Astrocyte of the cerebellum (primary cell): ENCODE data around the gene SCRN2.

Experiments used
- DNase-seq: peaks from one replicate; pipeline ENCODE4 v3.0.0-alpha.2; 2011; ENCODE audit warnings: low read depth
- H3K4me3 ChIP-seq: 2 replicates; pipeline ENCODE4 v1.5.1; 2011; ENCODE audit warnings: mild to moderate bottlenecking, low read depth, low read length, moderate library complexity
- CTCF ChIP-seq: IDR thresholded peaks from 2 replicates; pipeline ENCODE4 v1.5.1; 2012; ENCODE audit warnings: low read length, low read depth, moderate library complexity, mild to moderate bottlenecking; ENCODE audit errors: missing control alignments
- in situ Hi-C: cut with HindIII; loops from 2 replicates; pipeline ENCODE4 v1.10.0; 2017; ENCODE audit warnings: low sequenced_read_pairs

The SCRN2 gene

GRCh38 chr17:47864791-47865216 lies 23.7 kb upstream of the SCRN2 start:
- no peak for TF ChIP-seq CTCF
- in situ Hi-C loops: no loop called here
- no peak for DNase-seq
- no peak overlapping the region for H3K4me3 ChIP-seq

GRCh38 chr17:47862621-47863440 lies 21.8 kb upstream of the SCRN2 start:
- in situ Hi-C loops: no loop called here
- DNase-seq: no peak
- H3K4me3 ChIP-seq: no peak overlapping the region
- TF ChIP-seq CTCF: no peak

GRCh38 chr17:47860386-47860785 lies 19.3 kb upstream of the SCRN2 start:
- in situ Hi-C loops: no loop called here
- no peak for DNase-seq
- TF ChIP-seq CTCF: no peak
- no peak overlapping the region for H3K4me3 ChIP-seq

- in situ Hi-C loops: loop anchor here (5.0 kb wide), 1 partner anchor 84 kb away; the partner anchor contains the start of gene PNPO
- no peak for TF ChIP-seq CTCF
Observed at GRCh38 chr17:47857551-47858455, 16.7 kb upstream of the SCRN2 start.

GRCh38 chr17:47856830-47857229 lies 15.8 kb upstream of the SCRN2 start:
- no peak for DNase-seq
- no peak overlapping the region for H3K4me3 ChIP-seq
- no peak for TF ChIP-seq CTCF
- in situ Hi-C loops: loop anchor here (5.0 kb wide), 1 partner anchor 85 kb away; the partner anchor contains the start of gene PNPO

More at GRCh38 chr17:47857551-47858455, 16.7 kb upstream of the SCRN2 start:
- no peak for DNase-seq
- no peak overlapping the region for H3K4me3 ChIP-seq

- H3K4me3 ChIP-seq: no peak overlapping the region
- in situ Hi-C loops: loop anchor here (5.0 kb wide), 1 partner anchor 87 kb away; the partner anchor contains the start of gene PNPO
- no peak for DNase-seq
- no peak for TF ChIP-seq CTCF
Observed at GRCh38 chr17:47855737-47856136, 14.7 kb upstream of the SCRN2 start.
